B cell (primary cell): Measurements from ENCODE around the gene DNASE2.

ENCODE experiments used
- CTCF ChIP-seq: fragments of 200-600 bp; IDR thresholded peaks from one replicate; pipeline ENCODE4 v1.8.0; 2022; ENCODE audit warnings: antibody characterized with exemption, mild to moderate bottlenecking
- EZH2 ChIP-seq: IDR thresholded peaks from 2 replicates; pipeline ENCODE4 v1.6.1; 2012; ENCODE audit warnings: borderline replicate concordance, low read depth, mild to moderate bottlenecking, moderate library complexity, low read length; ENCODE audit not compliant: insufficient read depth, poor library complexity, severe bottlenecking

- no peak for TF ChIP-seq EZH2
- TF ChIP-seq CTCF, result no peak
These were observed 13.8 kb downstream of the DNASE2 start for GRCh38 chr19:12867120-12868099.
